NCI-H2227 treated with DMSO at 0.1 percent for 48 hours (cell line): Measurements from ENCODE around the gene RSPO1.
"Not testable (repeated sequence)": the region's sequence is repeated elsewhere in the genome, so short reads cannot be mapped to it uniquely, and the experiment has no call there.

ENCODE experiments used
- DNase-seq: peaks from one replicate; lab custom pipeline; 2025; lab: John Stamatoyannopoulos, UW

Gene RSPO1

GRCh38 chr1:37616330-37616729, 18.4 kb downstream of the RSPO1 start:
- no peak for DNase-seq

GRCh38 chr1:37614105-37614504, 20.6 kb downstream of the RSPO1 start:
- DNase-seq: no peak

GRCh38 chr1:37612186-37612585, 22.5 kb downstream of the RSPO1 start:
- no peak for DNase-seq

DNA sequence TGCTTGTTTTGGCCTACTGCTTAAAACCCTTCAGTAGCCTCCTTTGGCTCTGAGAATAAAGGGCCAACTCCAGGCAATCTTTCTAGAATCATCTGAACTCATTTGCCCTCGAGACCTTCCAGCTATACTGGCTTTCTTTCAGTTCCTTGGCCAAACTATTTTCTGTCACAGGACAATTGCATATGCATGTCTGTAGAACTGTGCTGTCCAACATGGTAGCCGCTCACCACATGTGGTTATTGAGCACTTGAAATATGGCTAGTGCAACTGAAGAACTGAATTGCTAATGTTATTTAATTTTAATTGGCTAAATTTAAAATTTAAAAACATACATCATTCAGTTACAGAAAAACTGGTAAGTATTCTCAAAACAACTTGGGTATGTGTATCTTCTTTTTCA, 24.7 kb downstream of the RSPO1 start:
- DNase-seq: no peak

- no peak for DNase-seq
Measured at GRCh38 chr1:37609002-37609401, 25.7 kb downstream of the RSPO1 start.

- no peak for DNase-seq
Measured at GRCh38 chr1:37606481-37607263, 28.0 kb downstream of the RSPO1 start.

- no peak for DNase-seq
Measured at GRCh38 chr1:37605806-37606474, 28.8 kb downstream of the RSPO1 start.

DNA sequence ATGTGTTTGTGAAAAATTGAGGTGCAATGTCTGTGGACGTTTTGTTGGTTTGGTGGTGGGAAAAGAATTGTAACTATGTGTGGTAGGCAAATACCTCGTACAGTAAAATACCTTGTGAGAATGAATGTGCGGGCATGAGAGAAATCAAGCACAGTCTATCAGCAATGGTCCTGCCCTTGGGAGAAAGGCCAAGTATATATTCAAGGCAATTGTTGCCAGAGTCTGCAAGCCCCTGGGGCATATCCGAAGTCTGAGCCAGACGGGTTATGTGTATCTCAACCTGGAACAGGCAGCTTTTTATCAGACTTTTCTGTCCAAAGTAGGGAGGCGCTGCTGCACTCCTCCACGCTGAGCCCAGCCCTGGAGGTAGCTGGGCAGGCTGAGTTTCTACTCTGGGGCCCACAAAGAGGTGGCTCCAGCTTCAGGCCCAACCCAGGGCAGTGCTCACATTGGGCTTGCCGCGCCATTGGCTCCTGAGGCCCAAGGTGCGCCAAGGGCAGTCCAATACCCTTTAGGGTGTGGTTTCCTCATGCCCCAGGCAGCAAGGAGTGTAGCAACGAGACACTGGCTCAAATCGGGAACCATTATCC, 29.5 kb downstream of the RSPO1 start:
- no peak for DNase-seq

DNA sequence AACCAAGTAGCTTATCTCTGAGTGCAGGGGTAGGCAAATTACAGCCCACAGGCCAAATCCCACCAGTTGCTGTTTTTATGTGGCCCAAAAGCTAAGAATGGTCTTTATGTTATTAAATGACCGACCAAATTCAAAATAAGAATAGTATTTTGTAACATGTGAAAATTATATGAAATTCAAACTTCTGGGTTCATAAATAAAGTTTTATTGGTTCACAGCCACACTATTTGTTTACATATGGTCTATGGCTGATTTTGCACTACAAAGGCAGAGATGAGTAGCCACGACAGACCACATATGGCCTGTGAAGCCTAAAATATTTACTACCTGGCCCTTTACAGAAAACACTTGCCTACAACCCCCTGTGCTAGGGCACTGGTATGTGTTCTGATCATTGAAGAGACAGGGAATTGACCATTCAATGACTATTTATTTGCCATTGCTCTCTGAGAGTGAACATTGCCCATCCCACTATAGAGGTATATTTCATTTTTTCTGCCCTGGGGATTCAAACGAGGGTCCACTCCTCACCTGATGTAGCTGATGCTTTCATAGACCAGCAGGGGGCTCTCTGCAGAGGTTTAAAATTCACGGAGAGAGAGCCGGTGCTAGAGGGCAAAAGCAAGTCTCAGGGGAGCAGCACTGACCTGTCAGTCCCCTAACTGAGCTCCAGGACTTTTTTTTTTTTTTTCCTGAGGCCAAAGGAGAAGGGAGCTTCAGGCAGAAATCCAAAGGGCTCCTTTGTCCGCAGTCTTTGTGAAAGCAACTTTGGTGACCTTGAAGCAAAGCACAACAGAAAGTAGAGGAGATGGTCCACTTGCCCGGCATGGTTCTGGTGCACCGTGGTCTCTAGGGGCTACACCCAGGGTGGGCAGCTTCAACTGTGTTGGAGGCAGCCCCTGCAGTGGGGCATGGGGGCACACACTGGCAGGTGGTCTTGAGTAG, 31.7 kb downstream of the RSPO1 start:
- DNase-seq: peak; percentile 57

GRCh38 chr1:37601441-37601840, 33.3 kb downstream of the RSPO1 start:
- DNase-seq: no peak

- DNase-seq: no peak
Measured at GRCh38 chr1:37599940-37600339, 34.8 kb downstream of the RSPO1 start.

- no peak for DNase-seq
Measured at GRCh38 chr1:37596182-37596667, 38.5 kb downstream of the RSPO1 start.

DNA sequence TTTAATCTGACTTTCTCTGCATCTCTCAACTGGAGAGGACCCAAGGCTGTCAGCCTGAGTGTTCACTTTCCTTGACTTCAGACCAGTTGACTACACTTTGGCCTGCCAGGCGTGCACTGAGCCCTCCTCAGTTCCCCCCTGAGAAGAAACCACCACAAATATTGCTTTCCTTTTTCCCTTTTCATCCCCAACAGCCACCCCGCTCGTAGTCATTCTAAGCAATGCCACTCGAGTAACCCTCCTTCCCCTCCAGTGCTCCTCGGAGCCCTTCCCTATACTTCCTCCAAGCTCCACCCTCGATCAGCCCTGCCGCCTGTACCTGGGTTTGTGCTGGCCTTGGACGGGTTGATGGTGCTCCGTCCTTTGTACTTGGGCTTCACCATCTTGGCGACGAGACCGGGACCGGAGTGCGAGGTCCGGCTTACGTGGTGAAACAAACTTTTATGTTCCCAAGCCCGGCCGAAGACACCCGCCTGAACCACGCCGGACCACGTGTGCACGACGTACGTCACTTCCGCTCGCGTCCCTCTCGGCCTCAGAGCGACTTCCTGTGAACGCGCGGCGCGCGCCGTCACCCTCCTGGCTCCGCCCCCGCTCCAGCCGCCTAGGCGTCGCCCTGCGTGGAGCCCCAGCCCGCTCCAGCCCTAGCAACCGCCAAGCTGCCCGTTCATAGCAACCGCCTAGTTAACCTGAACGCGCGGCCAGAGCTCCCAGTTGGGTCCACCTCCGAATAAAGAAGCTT, 39.1 kb downstream of the RSPO1 start, which contains the start of gene GNL2:
Gene GNL2, minus strand, starts transcription at position 498 of the 742 bp plus-strand sequence. Its CDS starts 115 bp downstream, at position 383.
- DNase-seq: peak; percentile 95

DNA sequence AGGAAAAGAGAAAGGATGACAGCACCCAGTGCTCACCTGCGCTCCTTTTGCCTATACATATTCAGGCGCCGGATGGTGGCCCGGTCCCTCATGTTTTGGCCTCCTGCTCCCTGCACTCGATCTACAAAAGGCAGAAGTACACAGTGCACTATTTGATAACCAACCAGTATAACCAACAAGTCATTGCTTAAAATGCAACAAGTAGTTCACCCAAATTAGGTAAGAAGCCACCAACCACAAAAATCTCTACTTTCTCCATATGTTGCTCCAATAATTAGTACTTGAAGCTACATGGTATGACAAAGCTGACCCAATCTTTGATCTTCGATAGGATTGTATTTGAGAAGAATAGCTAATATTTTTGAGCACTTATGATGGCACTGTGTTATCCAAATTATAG, 41.0 kb downstream of the RSPO1 start:
- DNase-seq: no peak

DNA sequence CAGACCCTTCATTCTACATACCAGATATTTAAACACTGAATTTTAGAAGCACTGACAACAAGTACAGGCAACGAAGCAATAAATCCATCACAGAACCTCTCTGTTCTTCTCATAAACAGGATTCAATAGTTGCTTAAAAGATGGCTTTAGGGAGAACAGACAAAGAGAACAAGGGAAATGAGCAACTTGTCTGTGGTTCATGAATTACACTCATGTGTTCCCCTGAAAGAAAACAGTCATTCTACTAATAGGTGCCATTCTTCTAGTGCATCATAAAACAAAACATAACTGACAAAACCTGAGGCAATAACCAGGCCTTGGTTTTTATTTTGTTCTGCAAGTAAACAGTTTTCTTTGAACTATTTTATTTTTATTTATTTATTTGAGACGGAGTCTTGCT, 45.8 kb downstream of the RSPO1 start:
- no peak for DNase-seq

DNA sequence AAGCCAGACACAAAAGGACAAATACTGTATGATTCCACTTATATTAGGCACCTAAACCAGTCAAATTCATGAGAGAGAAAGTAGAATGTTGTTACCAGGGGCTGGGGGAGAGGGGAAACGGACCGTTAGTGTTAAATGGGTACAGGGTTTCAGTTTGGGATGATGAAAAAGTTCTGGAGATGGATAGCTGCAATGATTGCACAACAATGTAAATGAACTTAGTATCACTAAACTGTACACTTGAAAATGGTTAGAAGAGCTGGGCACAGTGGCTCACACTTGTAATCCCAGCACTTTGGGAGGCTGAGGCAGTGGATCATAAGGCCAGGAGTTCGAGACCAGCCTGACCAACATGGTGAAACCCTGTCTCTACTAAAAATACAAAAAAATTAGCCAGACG, 50.1 kb downstream of the RSPO1 start:
- DNase-seq: not testable (repeated sequence)

- DNase-seq: no peak
Measured at GRCh38 chr1:37575692-37576091, 59.0 kb downstream of the RSPO1 start.

DNA sequence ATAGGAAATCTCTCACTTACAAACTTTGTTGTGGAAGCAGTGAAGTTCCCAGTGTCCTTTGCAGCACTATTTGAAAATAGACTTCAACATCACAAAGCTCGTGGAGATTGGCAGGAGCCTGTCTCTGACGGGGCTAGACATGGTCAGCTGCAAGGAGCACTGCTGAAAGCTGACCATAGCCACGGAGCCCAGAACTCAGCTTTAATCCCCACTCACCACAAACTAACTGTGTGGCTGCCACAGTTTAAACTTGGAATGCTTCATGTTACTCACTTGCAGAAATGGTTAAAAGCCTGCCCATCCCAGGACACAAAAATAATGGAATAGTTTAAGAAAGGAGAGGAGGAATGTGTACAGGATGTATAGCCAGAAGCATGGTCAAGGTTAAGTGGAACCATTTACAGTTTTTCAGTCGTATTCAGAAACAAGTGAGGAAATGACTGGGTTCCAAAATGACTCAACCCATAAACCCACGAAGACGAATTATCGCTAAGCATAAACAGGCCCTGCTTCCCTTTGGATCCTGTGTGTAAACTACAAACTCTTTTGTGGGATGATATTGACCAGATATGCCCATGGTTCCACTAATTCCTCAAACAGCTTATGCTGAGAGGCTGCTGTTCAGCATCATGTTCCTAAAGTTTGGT, 59.7 kb downstream of the RSPO1 start:
- no peak for DNase-seq

DNA sequence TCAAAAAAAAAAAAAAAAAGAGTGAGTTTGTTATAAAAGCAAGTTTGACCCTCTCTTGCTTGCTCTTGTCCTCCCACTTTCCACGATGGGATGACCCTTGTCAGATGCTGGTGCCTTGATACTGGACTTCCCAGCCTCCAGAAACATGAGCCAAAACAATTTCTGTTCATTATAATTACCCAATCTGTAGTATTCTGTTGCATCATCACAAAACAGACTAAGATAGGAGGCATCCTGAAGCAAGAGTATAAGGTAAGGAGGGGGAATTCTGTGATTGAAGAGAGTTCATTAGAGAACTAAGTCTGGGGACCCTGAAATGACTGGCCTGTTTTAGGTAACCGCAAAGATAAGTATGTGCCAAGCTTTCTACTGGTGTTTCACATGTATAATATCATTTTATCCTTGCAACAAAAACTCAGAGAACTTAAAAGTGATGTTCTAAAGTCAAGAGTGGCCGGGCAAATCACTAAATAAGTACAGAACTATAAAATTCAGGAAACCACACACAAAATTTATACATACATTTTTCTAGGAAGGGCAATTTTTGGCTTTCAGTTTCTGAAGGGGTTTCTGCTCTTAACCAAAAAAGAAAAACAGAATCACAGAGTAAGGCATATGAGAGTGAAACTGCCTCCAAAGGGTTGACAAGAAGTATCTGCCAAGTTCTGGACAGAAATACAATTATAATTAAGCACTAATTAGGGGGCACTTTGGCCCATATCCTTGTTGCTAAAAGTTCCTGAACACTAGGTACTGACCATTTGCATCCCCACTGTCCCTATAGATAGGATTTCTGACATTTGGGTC, 64.0 kb downstream of the RSPO1 start:
- no peak for DNase-seq

DNA sequence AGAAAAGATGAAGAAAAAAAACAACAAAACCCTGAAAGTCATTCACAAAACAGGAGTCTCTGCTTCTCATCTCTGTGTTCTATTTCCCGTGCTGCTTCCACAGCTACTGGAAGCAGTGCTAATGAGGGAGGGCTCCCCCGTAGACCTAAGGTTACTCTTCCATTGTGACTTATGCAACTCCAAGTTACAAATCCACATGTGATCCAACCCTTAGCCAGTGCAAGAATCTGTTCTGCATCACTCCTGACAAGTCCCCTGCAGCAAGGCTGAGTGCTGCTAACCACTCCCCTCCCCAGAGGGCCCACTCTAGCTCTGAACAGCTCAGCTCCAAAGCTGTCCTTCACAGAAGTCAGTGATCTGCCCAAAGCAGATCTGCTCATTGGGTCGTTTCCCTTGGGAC, 67.7 kb downstream of the RSPO1 start:
- no peak for DNase-seq
